Colonic mucosa (tissue), 4 donors: ENCODE results near the gene GCAT. TPM values are rescaled to one million over a fixed set of nuclear protein-coding genes. Genes with fewer than 3 reads are reported as not detected.
"Not testable (repeated sequence)": the region's sequence is repeated elsewhere in the genome, so short reads cannot be mapped to it uniquely, and the experiment has no call there.

ENCODE experiments used
- DNase-seq: peaks from one replicate; pipeline ENCODE4 v3.0.0-alpha.2; 2020
- H3K27ac ChIP-seq: fragments of 200-600 bp; one replicate; pipeline ENCODE4 v1.8.0; 2021
- H3K27me3 ChIP-seq: fragments of 200-600 bp; one replicate; pipeline ENCODE4 v1.8.0; 2021
- H3K36me3 ChIP-seq: fragments of 200-600 bp; one replicate; pipeline ENCODE4 v1.8.0; 2021
- H3K4me1 ChIP-seq: fragments of 200-600 bp; one replicate; pipeline ENCODE4 v1.8.0; 2021; ENCODE audit warnings: mild to moderate bottlenecking
- H3K4me3 ChIP-seq: fragments of 200-600 bp; one replicate; pipeline ENCODE4 v1.8.0; 2021
- H3K9ac ChIP-seq, 2 donors: one replicate each; pipeline ENCODE4 v1.7.0; 2013; ENCODE audit warnings: control low read depth in 2 of 2, low read depth in 2 of 2, low read length in 2 of 2
- H3K9me3 ChIP-seq: fragments of 200-600 bp; one replicate; pipeline ENCODE4 v1.8.0; 2021
- CTCF ChIP-seq: fragments of 200-600 bp; IDR thresholded peaks from one replicate; pipeline ENCODE4 v1.8.0; 2022; ENCODE audit warnings: antibody characterized with exemption, mild to moderate bottlenecking
- intact Hi-C: fragments of 100-400 bp; cut with DNase I; formaldehyde crosslinking; loops from one replicate; pipeline ENCODE4 v1.14.1; 2022
- total RNA-seq, 2 donors: library from RNA; stranded (reverse); fragmentation: NEBNext Ultra II Directional in 1 of 2; extraction: Animal tissue kit (Norgen Biotek cat#: 25700) in 1 of 2; gene quantifications; one replicate each; pipeline ENCODE4 v1.2.1, GENCODE V29; 2021
- donor health status: healthy.
- donor health status: DM: no; HTN: no; CAD: no.
- donor health status: DM: no; HTN: no; CAD: no.

Gene GCAT
- total RNA-seq, 2 donors from 2014 or later: 13.0 to 23.5 TPM

GRCh38 chr22:37796079-37796478 lies 11.7 kb upstream of the GCAT start:
- Histone ChIP-seq H3K4me1 (peaks cover 3% of the 10 kb centered on the region), H3K27ac (peak overlapping the region; percentile 45), H3K36me3 (no peaks in the 10 kb centered on the region), H3K4me3 (no peak overlapping the region), H3K9ac (peak overlapping the region in 1 of 2 donors; percentile 74), H3K27me3 (no peaks in the 10 kb centered on the region), H3K9me3 (no peaks in the 10 kb centered on the region)
- intact Hi-C loops: loop anchor here (10.0 kb wide), 2 partner anchors 111 to 151 kb away; partner anchors contain the start of gene NOL12
- DNase-seq: no peak
- TF ChIP-seq CTCF: no peak

GRCh38 chr22:37797259-37797658 lies 10.5 kb upstream of the GCAT start:
- not testable (repeated sequence) for H3K4me3 ChIP-seq, H3K9ac ChIP-seq
- intact Hi-C loops: loop anchor here (10.0 kb wide), 2 partner anchors 112 to 152 kb away; partner anchors contain the start of gene NOL12

GRCh38 chr22:37797874-37798500 lies 9.7 kb upstream of the GCAT start:
- H3K9me3 ChIP-seq: no peaks in the 10 kb centered on the region
- DNase-seq: no peak
- peaks cover 3% of the 10 kb centered on the region for H3K4me1 ChIP-seq
- H3K27me3 ChIP-seq: no peaks in the 10 kb centered on the region
- TF ChIP-seq CTCF: no peak
- no peaks in the 10 kb centered on the region for H3K36me3 ChIP-seq
- no peak overlapping the region for H3K4me3 ChIP-seq
- no peak overlapping the region for H3K27ac ChIP-seq
- H3K9ac ChIP-seq: no peak overlapping the region
- intact Hi-C loops: loop anchor here (10.0 kb wide), 2 partner anchors 113 to 153 kb away; partner anchors contain the start of gene NOL12

More at GRCh38 chr22:37797259-37797658, 10.5 kb upstream of the GCAT start:
- H3K27me3 ChIP-seq, H3K27ac ChIP-seq, H3K4me1 ChIP-seq, H3K36me3 ChIP-seq, DNase-seq, H3K9me3 ChIP-seq: not testable (repeated sequence)

GRCh38 chr22:37799979-37800378 lies 7.8 kb upstream of the GCAT start:
- H3K4me3 ChIP-seq, H3K9ac ChIP-seq, H3K9me3 ChIP-seq, H3K36me3 ChIP-seq, H3K4me1 ChIP-seq, H3K27me3 ChIP-seq, H3K27ac ChIP-seq, DNase-seq: not testable (repeated sequence)
- intact Hi-C loops: loop anchor here (10.0 kb wide), 2 partner anchors 115 to 155 kb away; partner anchors contain the start of gene NOL12

GRCh38 chr22:37801946-37802309 lies 5.8 kb upstream of the GCAT start:
- intact Hi-C loops: no loop called here
- peak overlapping the region; percentile 80 to 85 for H3K9ac ChIP-seq
- no peak for TF ChIP-seq CTCF
- DNase-seq: peak; percentile 52
- H3K4me1 ChIP-seq: no peaks in the 10 kb centered on the region
- H3K4me3 ChIP-seq: peak overlapping the region; percentile 48
- H3K27me3 ChIP-seq: no peaks in the 10 kb centered on the region
- no peaks in the 10 kb centered on the region for H3K9me3 ChIP-seq
- H3K36me3 ChIP-seq: no peaks in the 10 kb centered on the region
- peak overlapping the region; percentile 45 for H3K27ac ChIP-seq

GRCh38 chr22:37802310-37803194 lies 5.2 kb upstream of the GCAT start:
- Histone ChIP-seq H3K27ac (peak overlapping the region; percentile 45), H3K36me3 (no peaks in the 10 kb centered on the region), H3K27me3 (no peaks in the 10 kb centered on the region), H3K9me3 (no peaks in the 10 kb centered on the region), H3K9ac (peak overlapping the region; percentile 80 to 85), H3K4me1 (no peaks in the 10 kb centered on the region), H3K4me3 (peak overlapping the region; percentile 48)
- no peak for TF ChIP-seq CTCF
- peak; percentile 70 for DNase-seq
- intact Hi-C loops: no loop called here
